DMS 273 (cell line): ENCODE results near the gene NHERF2.

ENCODE experiments used
- DNase-seq: peaks from one replicate; lab custom pipeline; 2025; ENCODE audit not compliant: unreplicated experiment; lab: John Stamatoyannopoulos, UW

NHERF2 gene

DNA sequence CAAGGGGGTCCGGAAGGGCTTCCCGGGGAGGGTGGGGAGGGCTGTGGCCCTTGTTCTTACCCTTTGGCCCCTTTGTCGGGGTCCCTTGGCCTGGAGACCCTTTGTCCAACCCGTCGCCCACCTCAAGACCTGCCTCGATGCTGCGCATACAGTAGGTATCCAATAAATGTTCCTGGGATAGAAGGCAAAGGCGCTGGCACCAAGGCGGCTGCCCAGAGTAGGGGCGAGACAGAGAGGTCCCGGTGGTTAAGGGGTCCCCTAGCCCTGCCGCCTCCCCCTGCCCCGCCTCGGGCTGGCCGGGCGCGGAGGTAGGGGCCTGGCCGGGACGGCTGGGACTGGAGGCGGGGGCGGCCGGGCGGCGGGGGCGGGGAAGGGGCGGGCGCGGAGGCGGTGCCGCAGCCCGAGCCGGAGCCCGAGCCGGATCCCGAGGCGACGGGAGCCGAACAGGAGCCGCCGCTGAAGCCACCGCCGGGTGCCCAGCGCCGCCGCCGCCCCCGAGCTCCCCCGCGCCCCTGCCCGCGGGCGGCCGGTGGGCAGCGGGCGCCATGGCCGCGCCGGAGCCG is at the start of gene NHERF2:
TSS of gene NHERF2 (plus strand) at position 442 of the 563 bp plus-strand sequence. CDS start at position 546, 104 bp downstream.
- DNase-seq = peak; percentile 66

DNA sequence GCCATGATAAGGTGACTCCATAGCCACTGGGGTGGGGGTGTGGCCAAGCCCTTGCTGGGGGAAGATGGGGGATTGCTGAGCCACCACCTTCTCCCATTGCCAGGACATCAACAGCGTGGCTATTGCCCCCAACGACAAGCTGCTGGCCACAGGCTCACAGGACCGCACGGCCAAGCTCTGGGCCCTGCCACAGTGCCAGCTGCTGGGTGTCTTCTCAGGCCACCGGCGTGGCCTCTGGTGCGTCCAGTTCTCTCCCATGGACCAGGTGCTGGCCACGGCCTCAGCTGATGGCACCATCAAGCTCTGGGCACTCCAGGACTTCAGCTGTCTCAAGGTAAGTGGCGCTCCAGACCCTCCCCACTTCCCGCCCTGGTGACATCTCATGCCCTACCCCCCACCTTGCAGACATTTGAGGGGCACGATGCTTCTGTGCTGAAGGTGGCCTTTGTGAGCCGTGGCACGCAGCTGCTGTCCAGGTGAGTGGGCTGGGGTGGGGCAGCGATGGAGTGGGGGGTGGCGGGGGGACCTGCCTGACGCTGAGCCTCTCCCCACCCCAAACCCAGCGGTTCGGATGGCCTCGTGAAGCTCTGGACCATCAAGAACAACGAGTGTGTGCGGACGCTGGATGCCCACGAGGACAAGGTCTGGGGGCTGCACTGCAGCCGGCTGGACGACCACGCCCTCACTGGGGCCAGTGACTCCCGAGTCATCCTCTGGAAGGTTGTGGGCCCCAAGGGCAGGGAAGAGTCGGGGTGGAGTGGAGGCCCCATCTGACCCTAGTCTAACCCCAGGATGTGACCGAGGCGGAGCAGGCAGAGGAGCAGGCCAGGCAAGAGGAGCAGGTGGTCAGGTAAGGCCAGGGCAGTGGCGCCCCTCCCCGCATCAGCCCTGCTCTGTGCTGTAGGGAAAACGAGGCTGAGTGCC is 49.5 kb upstream of the NHERF2 start:
- DNase-seq = no peak

DNA sequence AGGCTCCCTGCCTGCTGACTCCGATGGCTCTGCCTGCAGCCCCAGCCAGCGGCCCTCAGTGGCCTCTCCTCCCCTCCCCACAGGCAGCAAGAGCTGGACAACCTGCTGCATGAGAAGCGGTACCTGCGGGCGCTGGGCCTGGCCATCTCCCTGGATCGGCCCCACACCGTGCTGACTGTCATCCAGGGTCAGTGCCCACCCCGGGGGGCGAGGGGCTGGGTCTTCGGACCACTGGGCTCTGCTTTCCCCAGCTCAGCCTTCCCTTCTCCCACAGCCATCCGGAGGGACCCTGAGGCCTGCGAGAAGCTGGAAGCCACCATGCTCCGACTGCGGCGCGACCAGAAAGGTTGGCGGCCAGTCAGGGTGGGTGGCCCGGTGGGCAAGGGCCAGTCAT is 48.8 kb upstream of the NHERF2 start:
- DNase-seq = no peak

DNA sequence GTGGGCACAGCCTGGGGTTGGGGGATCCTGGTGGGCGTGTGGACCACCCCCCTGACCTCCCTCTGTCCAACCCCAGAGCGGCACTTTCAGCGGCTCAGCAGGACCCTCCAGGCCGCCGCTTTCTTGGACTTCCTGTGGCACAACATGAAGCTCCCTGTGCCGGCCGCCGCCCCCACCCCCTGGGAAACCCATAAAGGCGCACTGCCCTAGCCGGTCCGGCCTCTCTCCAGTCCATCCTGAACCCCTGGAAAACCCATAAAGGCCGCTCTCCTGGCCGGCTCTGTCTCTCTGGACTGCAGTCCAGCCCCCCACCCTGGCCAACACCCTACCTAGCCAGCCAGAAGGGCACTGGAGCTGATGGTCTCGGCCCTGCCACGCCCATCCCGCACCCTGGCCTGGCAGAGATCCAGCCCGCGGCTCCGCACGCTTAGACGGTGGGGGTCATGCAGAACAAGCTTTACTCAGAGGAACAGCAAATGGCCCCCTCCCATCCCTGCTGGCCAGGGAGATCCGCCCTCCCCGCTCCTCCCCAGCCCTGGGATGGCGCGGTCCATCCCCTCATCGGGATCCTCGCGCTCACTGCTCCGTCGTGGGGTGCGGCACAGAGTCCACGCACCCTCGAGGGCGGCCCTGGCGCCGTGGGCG is 48.1 kb upstream of the NHERF2 start:
- DNase-seq = no peak

DNA sequence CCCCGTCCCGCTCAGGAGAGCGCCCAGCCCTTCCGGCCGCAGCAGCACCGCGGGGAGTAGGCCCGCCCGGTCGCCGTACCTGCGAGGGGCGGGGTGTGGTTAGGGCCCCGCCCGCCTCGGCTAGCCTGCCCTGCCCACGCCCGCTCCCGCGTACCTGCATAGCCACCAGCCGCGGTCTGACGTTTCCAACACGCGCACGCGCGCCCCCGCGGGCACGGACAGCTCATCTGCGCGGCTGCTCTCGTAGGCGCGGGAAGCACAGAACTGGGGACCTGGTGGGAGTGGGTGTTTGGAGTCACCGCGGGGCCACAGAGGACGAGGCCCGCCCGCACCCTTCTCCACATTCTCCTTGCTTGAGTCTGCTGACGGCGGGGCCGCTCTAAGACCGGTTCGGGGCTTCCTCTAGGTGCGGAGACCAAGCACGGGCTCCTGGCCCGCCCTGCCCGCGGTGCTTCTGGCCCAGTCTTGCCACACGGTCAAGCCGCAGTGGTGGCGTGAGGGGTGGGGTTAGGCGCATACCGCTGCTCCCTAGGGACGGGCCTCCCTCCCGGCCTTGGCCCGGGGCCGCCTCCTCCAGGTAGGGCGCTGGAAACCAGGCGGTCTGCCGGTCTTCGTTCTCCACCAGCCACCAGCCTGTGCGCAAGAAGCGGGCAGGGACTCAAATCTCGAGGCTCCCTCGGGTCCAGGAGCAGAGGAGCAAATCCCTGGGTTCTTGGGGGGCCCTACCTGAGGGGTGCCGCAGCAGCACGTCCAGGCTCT is 47.3 kb upstream of the NHERF2 start:
- peak; percentile 67 for DNase-seq

DNA sequence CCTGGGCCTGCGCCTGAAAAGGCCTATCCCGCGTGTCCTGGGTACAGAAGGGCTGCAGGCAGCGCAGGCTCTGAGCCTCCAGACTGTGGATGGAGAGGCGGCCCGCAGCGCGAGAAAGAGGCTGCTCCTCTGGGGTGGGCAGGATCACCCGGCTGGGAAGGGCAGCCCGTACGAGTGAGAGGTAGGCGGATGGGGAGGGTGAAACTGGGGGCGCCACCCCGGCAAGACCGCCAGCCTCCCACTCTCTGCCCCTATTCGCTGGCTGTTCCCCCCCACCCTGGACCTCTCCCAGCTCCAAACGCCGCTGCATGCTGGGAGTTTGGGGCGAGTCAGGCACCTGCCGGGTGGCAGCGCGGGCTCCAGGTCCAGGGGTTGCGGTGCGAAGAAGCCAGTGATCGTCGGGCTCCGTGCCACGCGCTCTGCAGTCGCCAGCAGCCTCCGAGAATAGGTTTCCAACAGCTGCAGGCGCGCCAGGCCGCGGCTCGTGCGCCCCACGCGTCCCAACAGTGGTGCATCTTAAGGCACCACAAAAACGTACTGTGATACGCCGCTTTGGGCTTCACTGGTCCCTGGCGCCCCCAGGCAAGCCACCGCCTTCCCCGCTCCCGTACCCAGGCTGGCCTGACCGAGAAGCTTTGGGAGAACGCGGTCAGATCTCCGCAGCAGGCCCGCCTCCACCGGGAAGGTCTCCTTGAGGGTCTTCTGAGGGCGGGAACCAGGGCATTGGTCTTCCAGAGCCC is 46.5 kb upstream of the NHERF2 start:
- peak; percentile 74 for DNase-seq

DNA sequence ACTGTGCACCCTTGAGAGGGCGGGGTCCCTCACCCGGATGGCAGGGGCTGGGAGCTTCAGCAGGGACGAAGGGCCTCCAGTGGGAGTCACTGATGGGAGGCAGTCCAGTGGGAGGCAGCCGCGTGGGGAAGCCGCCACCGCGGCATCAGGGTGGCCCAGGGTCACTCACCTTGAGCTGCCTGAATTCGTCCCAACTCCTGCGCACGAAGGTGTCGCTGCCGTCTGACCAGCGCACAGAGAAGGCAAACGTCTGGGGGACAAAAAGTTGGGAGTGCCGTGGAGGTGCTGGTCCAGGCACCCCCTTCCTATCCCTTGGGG is 46.0 kb upstream of the NHERF2 start:
- DNase-seq = no peak

DNA sequence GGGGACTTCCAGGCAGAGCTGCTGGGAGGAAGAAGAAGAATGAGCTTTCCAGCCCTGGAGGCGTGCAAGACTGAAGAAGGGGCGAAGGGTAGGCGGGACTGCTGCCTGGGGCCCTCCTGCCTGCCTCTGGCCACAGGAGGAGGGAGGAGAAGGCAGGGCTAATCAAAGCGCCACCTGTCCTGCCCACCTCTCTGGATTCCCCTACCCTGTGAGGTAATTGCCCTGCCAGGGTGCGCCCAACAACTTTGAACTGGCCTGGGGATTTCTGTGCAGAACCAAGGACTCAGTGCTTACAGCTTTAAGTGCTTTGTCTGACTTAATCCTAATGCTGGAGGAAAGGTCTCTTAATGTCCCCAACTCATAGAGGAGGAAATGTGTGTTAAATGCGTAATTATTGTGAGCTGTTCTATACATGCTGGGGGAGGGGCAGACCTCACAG is 45.3 kb upstream of the NHERF2 start, which contains the start of gene NOXO1:
TSS of gene NOXO1 (minus strand) at position 72 of the 439 bp plus-strand sequence. CDS start 290 bp downstream, outside the sequence.
- peak; percentile 65 for DNase-seq

DNA sequence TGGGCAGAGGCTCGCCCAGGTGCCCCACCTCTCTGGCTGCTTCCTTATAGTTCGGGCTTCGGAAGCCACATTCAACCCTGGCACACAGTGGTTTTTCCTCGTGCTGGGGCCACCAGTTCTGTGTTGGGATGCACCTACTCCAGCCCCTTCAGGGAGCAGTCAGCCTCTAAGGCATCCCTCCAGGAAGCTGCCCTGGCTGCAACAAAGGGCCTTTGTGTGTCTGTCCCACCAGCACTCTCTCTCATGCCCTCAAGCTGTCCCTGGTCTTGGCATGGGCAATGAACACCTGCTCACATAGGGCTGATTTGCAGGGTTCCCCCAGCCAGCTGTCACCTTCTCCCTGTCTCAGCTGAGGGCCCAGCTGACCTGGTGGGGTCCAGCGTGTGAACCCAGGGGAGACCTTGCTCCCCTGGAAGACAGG is 44.7 kb upstream of the NHERF2 start:
- peak; percentile 82 for DNase-seq

DNA sequence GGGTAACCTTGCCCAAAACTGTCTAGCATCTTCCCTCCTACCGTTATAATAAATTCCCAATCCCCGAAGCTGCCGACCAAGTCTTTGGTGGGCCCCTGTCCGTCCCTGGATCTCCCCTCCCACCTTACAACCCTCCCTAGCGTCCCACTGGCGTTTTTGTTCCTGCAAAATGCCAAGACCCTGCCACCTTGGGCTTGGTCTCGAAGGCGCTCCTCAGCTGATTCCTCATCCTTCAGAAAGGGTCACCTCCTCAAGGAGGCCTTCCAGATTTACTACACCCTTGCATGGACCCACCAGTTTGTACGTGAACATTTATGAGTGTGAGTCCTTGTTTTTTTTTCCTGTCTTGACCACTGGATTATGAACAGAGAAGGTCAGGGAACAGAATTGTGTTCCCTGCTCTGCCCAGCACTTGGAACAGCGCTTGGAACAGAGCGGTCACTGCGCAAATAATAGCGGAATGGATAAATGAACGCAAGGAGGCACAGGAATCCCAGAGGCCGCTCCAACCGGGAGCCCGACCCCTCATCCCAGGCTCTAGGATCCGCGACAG is 43.6 kb upstream of the NHERF2 start:
- DNase-seq = no peak

DNA sequence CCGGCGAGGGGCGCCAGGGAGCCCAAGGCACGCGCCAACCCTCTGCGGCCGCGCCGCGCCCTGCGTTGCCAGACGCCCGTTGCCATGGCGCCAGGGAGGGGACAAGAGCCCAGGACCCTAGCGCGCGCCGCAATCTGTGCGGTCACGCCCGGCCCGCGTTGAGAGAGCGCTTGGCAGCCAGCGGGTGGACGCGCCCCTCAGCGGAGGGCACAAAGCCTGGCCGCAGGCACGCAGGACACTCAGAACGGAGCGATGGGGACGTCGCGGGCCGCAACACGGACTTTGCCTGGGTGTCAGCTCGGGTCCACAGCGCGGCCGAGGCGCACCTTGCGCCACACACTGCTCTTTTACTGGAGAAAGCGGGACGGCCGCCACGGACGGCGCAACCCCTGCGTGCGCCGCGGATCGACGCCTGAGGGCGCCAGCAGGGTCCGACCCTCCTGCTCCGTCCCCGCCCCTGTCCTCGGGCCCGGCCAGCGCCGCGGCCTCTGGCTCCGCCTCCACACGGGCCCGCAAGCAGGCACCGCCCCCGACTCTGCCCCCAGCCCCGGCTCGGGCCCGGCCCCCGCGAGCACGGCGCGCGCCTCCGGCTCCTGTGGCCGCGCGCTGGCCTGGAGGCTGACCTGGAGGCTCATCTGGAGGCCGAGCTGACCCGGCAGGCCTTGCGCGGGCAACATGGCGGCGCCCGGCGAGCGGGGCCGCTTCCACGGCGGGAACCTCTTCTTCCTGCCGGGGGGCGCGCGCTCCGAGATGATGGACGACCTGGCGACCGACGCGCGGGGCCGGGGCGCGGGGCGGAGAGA is 43.0 kb upstream of the NHERF2 start, which contains the start of gene GFER:
TSS of gene GFER (plus strand) at position 650 of the 803 bp plus-strand sequence. CDS start at position 676, 26 bp downstream.
- peak; percentile 97 for DNase-seq

DNA sequence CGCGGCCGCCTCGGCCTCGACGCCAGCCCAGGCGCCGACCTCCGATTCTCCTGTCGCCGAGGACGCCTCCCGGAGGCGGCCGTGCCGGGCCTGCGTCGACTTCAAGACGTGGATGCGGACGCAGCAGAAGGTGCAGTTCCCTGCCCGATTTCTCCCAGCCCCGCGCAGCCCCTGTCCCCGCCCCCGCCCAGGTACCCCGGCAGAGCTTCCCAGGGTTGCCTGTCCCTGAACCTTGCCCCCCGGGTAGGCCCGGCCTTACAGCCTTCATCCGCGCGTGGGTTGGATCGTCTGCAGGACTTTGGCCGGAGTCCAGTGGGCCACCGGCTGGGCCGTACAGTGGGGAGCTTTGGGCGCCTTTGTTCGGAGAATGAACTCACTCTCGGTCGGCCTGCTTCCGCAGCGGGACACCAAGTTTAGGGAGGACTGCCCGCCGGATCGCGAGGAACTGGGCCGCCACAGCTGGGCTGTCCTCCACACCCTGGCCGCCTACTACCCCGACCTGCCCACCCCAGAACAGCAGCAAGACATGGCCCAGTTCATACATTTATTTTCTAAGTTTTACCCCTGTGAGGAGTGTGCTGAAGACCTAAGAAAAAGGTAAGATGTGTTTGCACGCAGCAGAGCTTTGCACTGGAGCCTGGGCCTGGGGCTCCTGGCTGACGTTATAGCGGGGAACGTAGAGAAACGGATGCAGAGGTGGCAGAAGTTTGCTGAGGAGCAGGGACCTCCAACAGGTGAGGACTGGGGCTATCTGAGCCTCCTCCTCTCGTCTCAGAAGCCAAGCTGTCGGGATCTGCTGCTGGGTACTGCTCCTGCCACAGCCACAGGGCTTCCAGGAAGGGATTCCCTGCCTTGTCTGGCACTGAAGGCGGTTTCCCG is 42.1 kb upstream of the NHERF2 start:
- DNase-seq = peak; percentile 85

DNA sequence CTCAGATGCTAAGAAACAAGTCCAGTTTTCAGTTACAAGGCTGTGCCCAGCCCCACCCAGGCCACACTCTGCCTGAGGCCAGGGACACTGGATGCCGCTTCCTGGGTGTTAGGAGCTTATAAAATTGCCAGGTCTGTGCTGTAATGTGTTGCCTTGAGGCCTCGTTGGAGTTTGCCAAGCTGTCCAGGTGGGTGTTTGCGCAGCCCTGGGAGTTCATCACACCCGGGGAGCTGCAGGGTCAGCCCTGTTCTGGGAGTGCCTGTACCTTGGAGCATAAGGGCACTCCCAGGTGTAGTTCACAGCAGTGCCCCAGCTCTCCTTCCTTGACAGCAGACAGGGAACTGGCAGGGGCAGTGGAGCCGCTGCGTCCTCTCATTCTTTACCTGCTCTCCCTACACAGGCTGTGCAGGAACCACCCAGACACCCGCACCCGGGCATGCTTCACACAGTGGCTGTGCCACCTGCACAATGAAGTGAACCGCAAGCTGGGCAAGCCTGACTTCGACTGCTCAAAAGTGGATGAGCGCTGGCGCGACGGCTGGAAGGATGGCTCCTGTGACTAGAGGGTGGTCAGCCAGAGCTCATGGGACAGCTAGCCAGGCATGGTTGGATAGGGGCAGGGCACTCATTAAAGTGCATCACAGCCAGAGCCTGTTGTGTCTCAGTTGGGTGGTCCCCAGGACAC is 41.1 kb upstream of the NHERF2 start:
- no peak for DNase-seq

DNA sequence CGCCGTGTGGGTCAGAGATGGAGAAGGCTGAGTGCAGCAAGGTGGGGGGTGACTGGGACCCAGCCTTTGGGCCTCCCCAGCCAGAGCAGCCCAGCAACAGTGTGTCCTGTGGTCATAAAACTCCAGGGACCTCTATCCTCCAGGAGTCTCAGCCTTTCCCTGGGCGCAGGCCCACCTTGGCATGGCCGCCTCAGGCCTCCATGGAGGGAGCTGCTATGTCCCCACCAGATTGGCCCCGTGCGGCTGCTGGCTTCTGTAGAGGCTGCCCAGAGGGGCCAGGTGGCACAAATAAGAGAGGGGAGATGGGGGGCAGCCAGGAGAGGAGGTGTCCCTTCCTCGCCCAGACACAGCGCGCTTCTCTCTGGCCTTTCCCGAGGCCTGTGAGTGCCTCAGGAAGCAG is 39.5 kb upstream of the NHERF2 start:
- DNase-seq = no peak

DNA sequence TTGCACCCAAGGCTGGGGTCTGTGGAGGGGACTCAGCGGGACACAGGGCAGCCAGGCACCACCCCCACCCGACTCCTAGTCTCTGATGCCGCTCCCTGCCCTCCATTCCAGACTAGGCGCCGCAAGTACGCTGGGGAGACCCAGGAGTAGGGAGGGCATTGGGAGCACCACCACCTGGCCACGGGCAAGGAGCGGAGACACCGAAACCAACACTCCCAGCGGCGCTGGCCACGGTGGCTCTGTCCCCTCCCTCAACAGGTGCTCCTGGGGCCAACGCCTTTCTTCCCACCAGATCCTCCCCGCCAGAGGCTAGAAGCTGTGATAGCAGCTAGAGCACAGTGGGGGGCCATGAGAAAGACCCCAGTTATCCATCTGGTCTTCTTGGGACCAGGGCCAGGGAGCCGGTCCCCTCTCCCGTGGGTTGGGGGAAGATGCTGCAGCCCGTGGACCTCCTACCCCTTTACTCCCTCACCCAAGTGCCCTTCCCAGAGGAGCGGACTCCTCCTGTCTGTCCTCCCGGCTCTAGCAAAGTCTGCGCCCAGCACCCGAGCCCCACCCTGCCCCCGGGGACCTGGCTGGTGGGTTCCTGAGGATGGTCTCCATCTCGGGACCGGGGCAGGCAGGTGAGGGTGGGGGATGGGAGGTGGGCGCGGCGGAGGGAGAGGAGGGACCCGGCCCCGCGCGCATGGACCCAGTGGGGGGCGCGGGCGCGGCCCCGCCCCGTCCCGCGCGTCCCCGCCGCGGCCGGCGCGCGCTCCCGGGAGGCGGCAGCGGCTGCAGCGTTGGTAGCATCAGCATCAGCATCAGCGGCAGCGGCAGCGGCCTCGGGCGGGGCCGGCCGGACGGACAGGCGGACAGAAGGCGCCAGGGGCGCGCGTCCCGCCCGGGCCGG is 37.2 kb upstream of the NHERF2 start, which contains the start of gene SYNGR3:
TSS of gene SYNGR3 (plus strand) at position 762 of the 892 bp plus-strand sequence. CDS start 133 bp downstream, outside the sequence.
- peak; percentile 75 for DNase-seq

DNA sequence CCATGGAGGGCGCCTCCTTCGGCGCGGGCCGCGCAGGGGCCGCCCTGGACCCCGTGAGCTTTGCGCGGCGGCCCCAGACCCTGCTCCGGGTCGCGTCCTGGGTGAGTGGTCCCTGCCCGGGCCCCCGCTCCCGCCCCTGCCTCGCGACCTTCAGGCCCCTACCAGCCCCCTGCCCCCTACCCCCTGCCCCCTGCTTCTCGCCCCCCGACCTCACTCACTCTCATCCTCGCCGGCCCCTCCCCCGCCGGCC is 36.7 kb upstream of the NHERF2 start:
- DNase-seq = no peak
